Gastrocnemius medialis (tissue), 4 donors: ENCODE results near the gene RCSD1. TPM values are rescaled to one million over a fixed set of nuclear protein-coding genes. Genes with fewer than 3 reads are reported as not detected.

Experiments
- ATAC-seq, 2 donors: fragments of 150-250 bp; one replicate each; pipeline ENCODE4 v1.9.1; 2016
- DNase-seq, 2 donors: peaks; one replicate each; pipeline ENCODE4 v3.0.0-alpha.2; 2019
- H3K27ac ChIP-seq, 4 donors: fragments of 200-600 bp; sonication (generic); 1 replicate in 1 of 4; 2 replicates in 3 of 4; pipeline ENCODE4 v1.5.1; 2016 to 2018; ENCODE audit warnings: mild to moderate bottlenecking in 2 of 4, moderate library complexity in 1 of 4
- H3K27me3 ChIP-seq, 3 donors: fragments of 200-600 bp; sonication (generic) in 2 of 3; 1 replicate in 1 of 3; 2 replicates in 2 of 3; pipeline versions ENCODE4 v1.5.1 to v1.6.0; 2016 to 2019; ENCODE audit warnings: mild to moderate bottlenecking in 1 of 3, moderate library complexity in 1 of 3
- H3K36me3 ChIP-seq, 2 donors: fragments of 200-600 bp; sonication (generic) in 1 of 2; one replicate each; pipeline ENCODE4 v1.5.1; 2017 to 2018
- H3K4me1 ChIP-seq, 2 donors: fragments of 200-600 bp; sonication (generic) in 1 of 2; one replicate each; pipeline ENCODE4 v1.5.1; 2016 to 2017; ENCODE audit warnings: mild to moderate bottlenecking in 2 of 2
- H3K4me3 ChIP-seq, 4 donors: fragments of 200-600 bp; sonication (generic) in 3 of 4; 1 replicate in 1 of 4; 2 replicates in 3 of 4; pipeline ENCODE4 v1.5.1; 2016 to 2019; ENCODE audit warnings: mild to moderate bottlenecking in 2 of 4
- H3K9me3 ChIP-seq, 3 donors: fragments of 200-600 bp; sonication (generic) in 2 of 3; 1 replicate in 1 of 3; 2 replicates in 2 of 3; pipeline ENCODE4 v1.5.1; 2016 to 2019
- POLR2A ChIP-seq, 2 donors: fragments of 450-650 bp; IDR thresholded peaks; one replicate each; pipeline ENCODE4 v1.6.1; 2017; ENCODE audit warnings: antibody characterized with exemption in 2 of 2, mild to moderate bottlenecking in 2 of 2, moderate library complexity in 2 of 2
- in situ Hi-C, 4 donors: fragments of 200-750 bp; cut with MboI; loops; one replicate each; pipeline versions ENCODE4 v1.15.0 to v1.8.0; 2017; ENCODE audit warnings: low sequenced_read_pairs in 4 of 4
- intact Hi-C: fragments of 100-400 bp; cut with DNase I; formaldehyde crosslinking; loops from one replicate; pipeline ENCODE4 v1.15.1; 2023; ENCODE audit warnings: low total_unique reads
- total RNA-seq, 4 donors: library from RNA; depleted of rRNA; stranded (reverse); fragments of >200 nt; gene quantifications; one replicate each; pipeline versions ENCODE4 v1.1.0 to v1.2.3, GENCODE V29; 2016
- TF ChIP-seq, protein P1 (sequence below), 5 experiments: fragments of 450-650 bp in 3 of 5; fragments of 200-600 bp in 2 of 5; sonication (generic) in 2 of 5; IDR thresholded peaks in 4 of 5; conservative IDR thresholded peaks in 1 of 5; 1 replicate in 4 of 5; 2 replicates in 1 of 5; pipeline ENCODE4 v1.5.1; 2016 to 2019; ENCODE audit warnings: antibody characterized with exemption in 5 of 5, mild to moderate bottlenecking in 3 of 5, moderate library complexity in 3 of 5

RCSD1 gene
- total RNA-seq, 4 donors from 2014 or later, result 6.0 to 14.8 (median 7.5) TPM

DNA sequence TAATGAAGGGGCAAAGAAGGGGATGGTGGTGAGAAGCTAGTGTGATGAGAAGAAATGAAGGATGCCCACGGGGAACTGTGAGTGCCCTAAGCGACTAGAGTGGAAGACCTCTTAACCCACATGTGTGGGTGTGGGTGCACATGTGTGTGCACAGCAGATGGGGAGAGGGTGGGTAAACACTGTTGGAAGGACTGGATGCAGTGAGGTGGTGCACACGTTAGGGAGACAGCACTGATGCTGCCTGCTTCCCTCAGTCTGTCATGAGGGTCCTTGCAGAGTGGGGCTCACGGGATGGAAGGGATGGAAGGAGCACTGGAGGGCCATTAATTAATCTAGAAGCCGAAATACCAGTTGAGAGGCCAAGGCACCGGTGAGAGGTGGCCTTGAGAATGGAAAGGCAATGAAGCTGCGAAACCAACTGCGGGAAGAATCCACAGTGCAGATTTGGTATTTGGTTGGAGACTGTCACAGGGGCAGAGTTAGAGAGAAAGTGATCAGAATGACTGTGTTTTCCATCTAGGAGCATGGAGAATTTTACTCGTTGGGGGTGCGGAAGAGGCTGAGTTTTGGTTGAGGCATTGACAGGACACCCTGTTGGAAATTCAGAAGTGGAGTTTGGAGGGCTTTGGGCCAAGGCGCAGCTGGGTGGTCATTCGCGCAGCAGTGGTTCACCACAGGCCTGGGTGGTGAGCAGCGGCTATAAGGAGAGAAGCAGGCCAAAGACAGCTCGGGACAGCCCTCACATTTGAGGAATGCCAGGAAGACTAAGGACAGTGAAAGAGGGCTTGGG is 15.8 kb downstream of the RCSD1 start:
- TF ChIP-seq, protein P1, sequence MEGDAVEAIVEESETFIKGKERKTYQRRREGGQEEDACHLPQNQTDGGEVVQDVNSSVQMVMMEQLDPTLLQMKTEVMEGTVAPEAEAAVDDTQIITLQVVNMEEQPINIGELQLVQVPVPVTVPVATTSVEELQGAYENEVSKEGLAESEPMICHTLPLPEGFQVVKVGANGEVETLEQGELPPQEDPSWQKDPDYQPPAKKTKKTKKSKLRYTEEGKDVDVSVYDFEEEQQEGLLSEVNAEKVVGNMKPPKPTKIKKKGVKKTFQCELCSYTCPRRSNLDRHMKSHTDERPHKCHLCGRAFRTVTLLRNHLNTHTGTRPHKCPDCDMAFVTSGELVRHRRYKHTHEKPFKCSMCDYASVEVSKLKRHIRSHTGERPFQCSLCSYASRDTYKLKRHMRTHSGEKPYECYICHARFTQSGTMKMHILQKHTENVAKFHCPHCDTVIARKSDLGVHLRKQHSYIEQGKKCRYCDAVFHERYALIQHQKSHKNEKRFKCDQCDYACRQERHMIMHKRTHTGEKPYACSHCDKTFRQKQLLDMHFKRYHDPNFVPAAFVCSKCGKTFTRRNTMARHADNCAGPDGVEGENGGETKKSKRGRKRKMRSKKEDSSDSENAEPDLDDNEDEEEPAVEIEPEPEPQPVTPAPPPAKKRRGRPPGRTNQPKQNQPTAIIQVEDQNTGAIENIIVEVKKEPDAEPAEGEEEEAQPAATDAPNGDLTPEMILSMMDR (IDR thresholded peaks at IDR 0.05 in 4 of 5, conservative IDR thresholded peaks at IDR 0.05 in 1 of 5), result no peak
- no peak for TF ChIP-seq POLR2A (IDR thresholded peaks at IDR 0.05)
- intact Hi-C loops, result no loop called here
- no peak for DNase-seq
- Histone ChIP-seq H3K27me3 (no peaks in the 10 kb centered on the region), H3K9me3 (no peaks in the 10 kb centered on the region), H3K4me1 (peaks cover 61 to 72% of the 10 kb centered on the region in 2 donors), H3K4me3 (no peak overlapping the region), H3K36me3 (no peaks in the 10 kb centered on the region), H3K27ac (peak overlapping the region in 2 of 4 donors; percentile 7 to 55)
- ATAC-seq, result no peak
- in situ Hi-C loops, result no loop called here

DNA sequence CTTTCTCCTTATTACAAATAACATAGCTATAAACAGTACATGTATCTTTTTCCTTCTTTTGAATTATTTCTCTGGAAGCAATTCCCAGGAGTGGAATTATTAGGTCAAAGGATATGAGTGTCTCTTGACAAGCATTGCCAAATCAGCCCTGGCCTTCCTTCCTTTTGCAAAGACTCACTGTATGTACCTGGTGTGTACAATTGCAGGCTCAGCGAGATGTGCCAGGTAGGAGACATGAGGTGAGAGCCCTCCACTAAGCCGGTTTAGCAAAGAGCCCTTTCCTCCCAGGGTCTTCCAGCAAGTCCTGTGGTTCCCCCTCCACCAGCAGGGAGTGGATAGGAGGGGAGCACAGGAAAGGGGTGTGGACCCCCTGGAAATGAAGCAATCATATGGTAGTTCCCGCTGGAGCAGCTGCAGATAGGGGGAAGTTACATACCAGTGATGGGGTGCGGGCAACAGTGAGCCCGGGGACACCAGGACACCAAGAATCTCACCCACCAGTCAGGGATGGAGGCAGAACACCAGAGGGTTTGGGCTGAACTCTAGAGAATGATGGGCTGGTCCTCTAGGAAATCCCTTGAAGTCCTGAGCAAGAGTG is 18.3 kb downstream of the RCSD1 start:
- no peaks in the 10 kb centered on the region for H3K27me3 ChIP-seq
- in situ Hi-C loops (no loop called here), intact Hi-C loops (no loop called here)
- no peak overlapping the region for H3K4me3 ChIP-seq
- peaks cover 80 to 83% of the 10 kb centered on the region in 2 donors for H3K4me1 ChIP-seq
- H3K36me3 ChIP-seq, result no peaks in the 10 kb centered on the region
- H3K9me3 ChIP-seq, result no peaks in the 10 kb centered on the region
- ATAC-seq, result no peak
- TF ChIP-seq, protein P1 (IDR thresholded peaks at IDR 0.05 in 4 of 5, conservative IDR thresholded peaks at IDR 0.05 in 1 of 5), result no peak
- TF ChIP-seq POLR2A (IDR thresholded peaks at IDR 0.05), result no peak
- peak overlapping the region; percentile 70 to 87 (median 82) for H3K27ac ChIP-seq
- no peak for DNase-seq

DNA sequence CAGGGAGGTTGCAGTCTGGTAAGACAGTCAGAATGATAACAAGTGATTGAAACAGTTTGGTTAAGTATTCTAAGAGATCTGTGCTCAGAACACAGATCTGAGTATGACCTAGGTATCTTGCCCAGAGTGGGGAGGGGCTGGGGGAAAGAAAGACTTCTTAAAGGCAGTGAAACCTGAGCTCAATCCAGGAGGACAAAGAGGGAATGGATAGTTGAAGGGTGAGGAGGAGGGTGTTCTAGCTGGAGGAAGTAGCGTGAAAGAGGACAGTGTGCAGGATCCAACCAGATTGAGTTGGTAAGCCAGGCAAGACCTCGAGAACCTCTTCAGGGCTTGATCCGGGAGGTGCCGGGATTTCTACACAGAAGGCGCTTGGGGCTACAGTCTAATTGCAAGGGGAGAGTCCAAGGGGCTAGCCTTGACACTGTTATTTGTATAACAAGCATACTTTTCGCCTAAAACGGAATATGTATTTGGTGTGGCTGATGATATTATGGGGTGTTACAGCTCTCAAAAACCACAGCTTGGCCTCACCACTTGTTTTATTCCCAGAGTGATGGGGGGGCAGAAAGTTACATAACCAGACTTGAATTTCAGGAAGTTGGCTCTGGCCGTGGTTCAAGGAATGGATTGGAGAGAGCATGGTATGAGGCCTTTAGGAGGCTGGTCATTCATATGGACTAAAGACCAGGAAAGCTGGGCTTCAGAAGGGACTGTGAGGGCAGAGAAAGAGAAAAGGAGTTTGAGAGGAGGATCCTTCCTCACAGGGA is 19.1 kb downstream of the RCSD1 start:
- no peak overlapping the region for H3K4me3 ChIP-seq
- TF ChIP-seq, protein P1 (IDR thresholded peaks at IDR 0.05 in 4 of 5, conservative IDR thresholded peaks at IDR 0.05 in 1 of 5), result no peak
- TF ChIP-seq POLR2A (IDR thresholded peaks at IDR 0.05), result no peak
- no peak for ATAC-seq
- in situ Hi-C loops (no loop called here), intact Hi-C loops (no loop called here)
- no peak for DNase-seq
- H3K4me1 ChIP-seq, result peaks cover 81 to 88% of the 10 kb centered on the region in 2 donors
- peak overlapping the region; percentile 70 to 87 (median 82) for H3K27ac ChIP-seq
- no peaks in the 10 kb centered on the region for H3K27me3 ChIP-seq
- H3K36me3 ChIP-seq, result no peaks in the 10 kb centered on the region
- H3K9me3 ChIP-seq, result no peaks in the 10 kb centered on the region

DNA sequence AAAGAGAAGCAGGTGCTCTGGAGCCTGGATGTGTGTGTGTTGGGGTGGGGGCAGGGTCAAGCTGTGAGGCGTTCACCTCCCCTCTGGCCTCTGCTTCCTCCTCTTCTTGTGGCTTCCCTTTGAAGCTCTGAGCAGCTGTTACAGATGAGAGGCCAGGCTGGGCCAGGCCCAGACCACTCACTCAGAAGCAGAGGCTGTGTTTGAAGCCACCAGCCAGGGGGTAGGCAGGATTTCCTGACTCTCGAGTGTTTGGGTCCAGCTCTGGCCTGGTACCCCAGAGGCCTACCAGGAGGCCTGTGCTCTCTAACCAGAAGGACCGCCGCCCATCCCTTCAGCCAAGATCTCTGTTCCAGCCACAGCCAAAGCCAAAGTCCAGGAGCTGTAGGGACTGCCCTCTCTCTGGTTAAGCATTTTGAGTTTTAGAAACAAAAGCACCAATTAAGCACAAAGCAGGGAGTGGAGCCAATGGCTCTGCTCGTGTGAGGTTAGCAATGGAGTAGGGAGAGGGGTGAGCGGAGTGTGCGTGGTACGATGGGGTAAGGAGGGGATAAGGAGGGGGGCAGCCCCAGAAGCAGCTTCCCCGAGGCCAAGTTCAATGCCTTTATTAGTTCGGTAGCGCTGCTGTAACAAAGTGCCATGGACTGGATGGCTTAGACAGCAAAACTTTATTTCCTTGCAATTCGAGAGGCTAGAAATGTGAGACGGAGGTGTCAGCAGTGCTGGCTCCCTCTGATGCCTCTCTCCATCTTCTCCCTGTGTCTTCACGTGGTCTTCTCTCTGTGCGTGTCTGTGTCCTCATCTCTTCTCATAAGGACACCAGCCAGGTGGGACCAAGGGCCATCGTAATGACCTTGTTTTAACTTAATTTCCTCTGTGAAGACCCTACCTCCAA is 20.5 kb downstream of the RCSD1 start:
- Histone ChIP-seq H3K36me3 (no peaks in the 10 kb centered on the region), H3K4me3 (no peak overlapping the region), H3K27ac (peak overlapping the region; percentile 70 to 87 (median 82)), H3K9me3 (no peaks in the 10 kb centered on the region), H3K4me1 (peaks cover 74 to 87% of the 10 kb centered on the region in 2 donors), H3K27me3 (no peaks in the 10 kb centered on the region)
- TF ChIP-seq, protein P1 (IDR thresholded peaks at IDR 0.05 in 4 of 5, conservative IDR thresholded peaks at IDR 0.05 in 1 of 5), result no peak
- TF ChIP-seq POLR2A (IDR thresholded peaks at IDR 0.05), result no peak
- intact Hi-C loops, result no loop called here
- DNase-seq (peak in 1 of 2 donors; percentile 38), ATAC-seq (peak; percentile 50 to 87)
- in situ Hi-C loops, result no loop called here
